Spleen (tissue), 7 donors: ENCODE results near the gene ALDH1A1.

Experiments used
- CTCF ChIP-seq, 11 experiments: fragments of 200-600 bp in 7 of 11; fragments of 450-650 bp in 4 of 11; sonication (generic) in 4 of 11; IDR thresholded peaks in 8 of 11; conservative IDR thresholded peaks in 3 of 11; 1 replicate in 7 of 11; 2 replicates in 4 of 11; pipeline versions ENCODE4 v1.4.0 to v1.8.0; 2016 to 2021; ENCODE audit warnings: antibody characterized with exemption in 11 of 11, inconsistent platforms in 4 of 11, mild to moderate bottlenecking in 1 of 11
- POLR2A ChIP-seq, 3 donors: fragments of 450-650 bp; IDR thresholded peaks; one replicate each; pipeline ENCODE4 v1.5.1; 2017; ENCODE audit warnings: antibody characterized with exemption in 3 of 3, mild to moderate bottlenecking in 1 of 3
- POLR2AphosphoS5 ChIP-seq, 3 donors: sonication (generic); formaldehyde crosslinking; IDR thresholded peaks; one replicate each; pipeline ENCODE4 v1.5.1; 2017; ENCODE audit warnings: antibody characterized with exemption in 3 of 3
- donor health status: DM: no; HTN: no; CAD: no; lungs with moderate emphysema.
- donor health status: DM: no; HTN: no; CAD: no.
- donor health status: DM: no; HTN: no; CAD: no.

- TF ChIP-seq POLR2AphosphoS5 (IDR thresholded peaks at IDR 0.05) (no peak), CTCF (IDR thresholded peaks at IDR 0.05 in 8 of 11, conservative IDR thresholded peaks at IDR 0.05 in 3 of 11) (no peak), POLR2A (IDR thresholded peaks at IDR 0.05) (no peak)
Observed at GRCh38 chr9:72931897-72932296, 21.0 kb downstream of the ALDH1A1 start.
